SK-N-SH treated with all-trans-retinoic acid at 6 μM for 48 hours (cell line): ENCODE data around the gene MMP15.

Experiments used
- ATAC-seq: fragments of 200-7000 bp; cut with Tn5 transposase; 3 replicates; pipeline ENCODE4 v1.9.1; 2020; ENCODE audit warnings: mild to moderate bottlenecking, moderate library complexity
- ARNTL ChIP-seq: fragments of 450-650 bp; formaldehyde crosslinking; IDR thresholded peaks from 2 replicates; pipeline ENCODE4 v1.5.0; 2020; ENCODE audit warnings: low read depth, mild to moderate bottlenecking, moderate library complexity, borderline replicate concordance
- BACH2 ChIP-seq: fragments of 250-450 bp; sonication (Bioruptor Pico); IDR thresholded peaks from 2 replicates; pipeline ENCODE4 v1.9.0; 2021; ENCODE audit warnings: mild to moderate bottlenecking, borderline replicate concordance
- CSDC2 ChIP-seq: fragments of 250-450 bp; sonication (Bioruptor Pico); IDR thresholded peaks from 2 replicates; pipeline ENCODE4 v1.5.0; 2020; ENCODE audit warnings: mild to moderate bottlenecking, moderate library complexity
- CSRNP3 ChIP-seq: fragments of 250-450 bp; sonication (Bioruptor Pico); IDR thresholded peaks from 2 replicates; pipeline ENCODE4 v1.5.1; 2021; ENCODE audit warnings: mild to moderate bottlenecking, moderate library complexity
- ESRRG ChIP-seq: fragments of 250-450 bp; sonication (Bioruptor Pico); IDR thresholded peaks from 2 replicates; pipeline ENCODE4 v1.6.1; 2021; ENCODE audit warnings: mild to moderate bottlenecking
- GLIS3 ChIP-seq: fragments of 250-450 bp; sonication (Bioruptor Pico); IDR thresholded peaks from 2 replicates; pipeline ENCODE4 v1.5.0; 2020; ENCODE audit warnings: mild to moderate bottlenecking, moderate library complexity
- ISL1 ChIP-seq: fragments of 250-450 bp; sonication (Bioruptor Pico); IDR thresholded peaks from 2 replicates; pipeline ENCODE4 v2.1.2; 2022; ENCODE audit warnings: mild to moderate bottlenecking, moderate library complexity
- OSR1 ChIP-seq: fragments of 250-450 bp; sonication (Bioruptor Pico); IDR thresholded peaks from 2 replicates; pipeline ENCODE4 v1.8.0; 2022; ENCODE audit warnings: moderate library complexity, mild to moderate bottlenecking, inconsistent platforms
- PATZ1 ChIP-seq: fragments of 250-450 bp; sonication (Bioruptor Pico); IDR thresholded peaks from 2 replicates; pipeline ENCODE4 v1.8.0; 2020; ENCODE audit warnings: mild to moderate bottlenecking, moderate library complexity, borderline replicate concordance
- POU6F1 ChIP-seq: fragments of 250-450 bp; sonication (Bioruptor Pico); IDR thresholded peaks from 2 replicates; pipeline ENCODE4 v1.8.0; 2021; ENCODE audit warnings: low read depth, mild to moderate bottlenecking, moderate library complexity, borderline replicate concordance
- PPARA ChIP-seq: fragments of 250-450 bp; sonication (Bioruptor Pico); IDR thresholded peaks from 2 replicates; pipeline ENCODE4 v1.5.0; 2020; ENCODE audit warnings: mild to moderate bottlenecking, borderline replicate concordance
- RARB ChIP-seq: fragments of 250-450 bp; sonication (Bioruptor Pico); IDR thresholded peaks from 2 replicates; pipeline ENCODE4 v1.8.0; 2021; ENCODE audit warnings: mild to moderate bottlenecking, moderate library complexity
- SNAI2 ChIP-seq: fragments of 250-450 bp; sonication (Bioruptor Pico); IDR thresholded peaks from 2 replicates; pipeline ENCODE4 v1.5.0; 2020; ENCODE audit warnings: mild to moderate bottlenecking, moderate library complexity
- TOX ChIP-seq: fragments of 250-450 bp; sonication (Bioruptor Pico); IDR thresholded peaks from 2 replicates; pipeline ENCODE4 v1.8.0; 2021; ENCODE audit warnings: mild to moderate bottlenecking, moderate library complexity, borderline replicate concordance
- TSHZ2 ChIP-seq: fragments of 250-450 bp; sonication (Bioruptor Pico); IDR thresholded peaks from 2 replicates; pipeline ENCODE4 v1.5.0; 2020; ENCODE audit warnings: mild to moderate bottlenecking, moderate library complexity
- ZC3H10 ChIP-seq: fragments of 250-450 bp; sonication (Bioruptor Pico); IDR thresholded peaks from 2 replicates; pipeline ENCODE4 v1.5.1; 2021; ENCODE audit warnings: mild to moderate bottlenecking, moderate library complexity
- ZFP3 ChIP-seq: fragments of 250-450 bp; sonication (Bioruptor Pico); IDR thresholded peaks from 2 replicates; pipeline ENCODE4 v1.5.0; 2020; ENCODE audit warnings: mild to moderate bottlenecking, moderate library complexity
- ZFP30 ChIP-seq: fragments of 450-650 bp; formaldehyde crosslinking; IDR thresholded peaks from 2 replicates; pipeline ENCODE4 v1.5.0; 2022; ENCODE audit warnings: mild to moderate bottlenecking, moderate library complexity
- ZNF565 ChIP-seq: fragments of 450-650 bp; formaldehyde crosslinking; conservative IDR thresholded peaks from 2 replicates; pipeline ENCODE4 v1.5.0; 2020; ENCODE audit warnings: low read depth, mild to moderate bottlenecking, moderate library complexity
- ZNF70 ChIP-seq: fragments of 450-650 bp; formaldehyde crosslinking; IDR thresholded peaks from 2 replicates; pipeline ENCODE4 v1.5.0; 2020; ENCODE audit warnings: mild to moderate bottlenecking, moderate library complexity
- ZNF8 ChIP-seq: fragments of 450-650 bp; formaldehyde crosslinking; IDR thresholded peaks from 2 replicates; pipeline ENCODE4 v1.5.0; 2020; ENCODE audit warnings: mild to moderate bottlenecking, moderate library complexity
- TF ChIP-seq, protein P1 (sequence below): fragments of 250-450 bp; sonication (Bioruptor Pico); IDR thresholded peaks from 2 replicates; pipeline ENCODE4 v1.5.1; 2020; ENCODE audit warnings: low read depth, mild to moderate bottlenecking, moderate library complexity

The MMP15 gene

GRCh38 chr16:58038219-58038641, 12.7 kb downstream of the MMP15 start:
- TF ChIP-seq TSHZ2: no peak
- no peak for TF ChIP-seq ESRRG (CRISPR knock-in tag)
- TF ChIP-seq ARNTL (CRISPR knock-in tag): no peak
- TF ChIP-seq, protein P1, sequence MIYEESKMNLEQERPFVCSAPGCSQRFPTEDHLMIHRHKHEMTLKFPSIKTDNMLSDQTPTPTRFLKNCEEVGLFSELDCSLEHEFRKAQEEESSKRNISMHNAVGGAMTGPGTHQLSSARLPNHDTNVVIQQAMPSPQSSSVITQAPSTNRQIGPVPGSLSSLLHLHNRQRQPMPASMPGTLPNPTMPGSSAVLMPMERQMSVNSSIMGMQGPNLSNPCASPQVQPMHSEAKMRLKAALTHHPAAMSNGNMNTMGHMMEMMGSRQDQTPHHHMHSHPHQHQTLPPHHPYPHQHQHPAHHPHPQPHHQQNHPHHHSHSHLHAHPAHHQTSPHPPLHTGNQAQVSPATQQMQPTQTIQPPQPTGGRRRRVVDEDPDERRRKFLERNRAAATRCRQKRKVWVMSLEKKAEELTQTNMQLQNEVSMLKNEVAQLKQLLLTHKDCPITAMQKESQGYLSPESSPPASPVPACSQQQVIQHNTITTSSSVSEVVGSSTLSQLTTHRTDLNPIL: no peak
- no peak for TF ChIP-seq PATZ1
- TF ChIP-seq ZNF565 (CRISPR knock-in tag): no peak
- no peak for TF ChIP-seq ZC3H10 (CRISPR knock-in tag)
- no peak for TF ChIP-seq OSR1 (CRISPR knock-in tag)
- TF ChIP-seq PPARA (CRISPR knock-in tag): no peak
- no peak for TF ChIP-seq CSDC2 (CRISPR knock-in tag)
- TF ChIP-seq ZFP30 (CRISPR knock-in tag): no peak
- no peak for TF ChIP-seq POU6F1 (CRISPR knock-in tag)
- ATAC-seq: no peak

DNA sequence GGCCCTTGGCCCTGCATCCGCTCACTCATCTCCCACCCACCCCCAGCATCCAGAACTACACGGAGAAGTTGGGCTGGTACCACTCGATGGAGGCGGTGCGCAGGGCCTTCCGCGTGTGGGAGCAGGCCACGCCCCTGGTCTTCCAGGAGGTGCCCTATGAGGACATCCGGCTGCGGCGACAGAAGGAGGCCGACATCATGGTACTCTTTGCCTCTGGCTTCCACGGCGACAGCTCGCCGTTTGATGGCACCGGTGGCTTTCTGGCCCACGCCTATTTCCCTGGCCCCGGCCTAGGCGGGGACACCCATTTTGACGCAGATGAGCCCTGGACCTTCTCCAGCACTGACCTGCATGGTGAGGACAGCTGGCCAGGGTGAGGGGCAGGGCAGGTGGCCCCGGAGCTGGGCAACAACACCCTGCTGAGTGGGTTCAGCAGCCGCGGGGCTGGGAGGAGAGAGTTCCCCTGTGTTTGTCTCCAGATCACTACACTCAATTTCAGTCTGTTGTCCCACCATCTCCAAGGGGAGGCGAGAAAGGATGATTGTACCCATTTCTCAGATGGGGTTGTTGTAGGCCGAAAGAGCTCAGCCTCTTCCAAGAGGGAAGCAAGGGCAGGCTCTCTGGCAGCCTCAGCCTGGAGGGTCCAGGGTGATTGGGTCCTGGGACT, 14.4 kb downstream of the MMP15 start:
- ATAC-seq: no peak
- TF ChIP-seq CSRNP3 (CRISPR knock-in tag) (no peak), POU6F1 (CRISPR knock-in tag) (no peak), ZFP3 (no peak), PATZ1 (no peak), CSDC2 (CRISPR knock-in tag) (no peak), ZNF8 (no peak), BACH2 (CRISPR knock-in tag) (no peak), TSHZ2 (no peak), ZNF565 (CRISPR knock-in tag) (no peak), ISL1 (no peak), TOX (no peak), RARB (CRISPR knock-in tag) (no peak), ZNF70 (CRISPR knock-in tag) (no peak), SNAI2 (CRISPR knock-in tag) (no peak), GLIS3 (no peak)
- TF ChIP-seq, protein P1: no peak
